ENCODE results near the gene CCDC146.
"Not testable (repeated sequence)": the region's sequence is repeated elsewhere in the genome, so short reads cannot be mapped to it uniquely, and the experiment has no call there.

Gene CCDC146

DNA sequence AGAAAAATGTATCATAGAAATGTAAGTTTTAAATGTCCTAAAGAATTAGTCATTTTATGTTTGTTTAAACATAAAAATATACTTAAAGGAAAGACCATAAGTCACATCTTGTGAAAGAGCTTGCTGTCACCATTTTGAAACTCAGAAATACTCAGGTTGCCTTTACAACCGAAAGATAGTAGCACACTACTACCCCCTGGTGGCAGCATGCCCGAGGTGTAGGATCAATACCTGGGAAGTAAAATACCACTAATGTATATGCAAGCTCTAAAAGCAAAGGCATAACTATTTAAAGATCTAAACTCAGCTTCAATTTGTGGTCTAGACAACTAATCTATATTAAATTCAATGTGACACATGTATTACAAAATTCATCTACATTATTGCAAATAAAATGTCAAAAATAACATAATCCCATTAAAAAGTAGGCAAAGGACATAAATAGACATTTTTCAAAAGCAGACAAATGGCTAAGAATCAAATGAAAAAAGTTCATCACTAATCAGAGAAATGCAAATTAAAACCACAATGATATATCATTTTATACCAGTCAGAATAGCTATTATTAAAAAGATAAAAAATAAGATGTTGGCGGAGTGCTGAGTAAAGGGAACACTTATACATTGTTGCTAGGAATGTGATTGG, 124.9 kb downstream of the CCDC146 start:
- peak; percentile 84 to 91 for DNase-seq

DNA sequence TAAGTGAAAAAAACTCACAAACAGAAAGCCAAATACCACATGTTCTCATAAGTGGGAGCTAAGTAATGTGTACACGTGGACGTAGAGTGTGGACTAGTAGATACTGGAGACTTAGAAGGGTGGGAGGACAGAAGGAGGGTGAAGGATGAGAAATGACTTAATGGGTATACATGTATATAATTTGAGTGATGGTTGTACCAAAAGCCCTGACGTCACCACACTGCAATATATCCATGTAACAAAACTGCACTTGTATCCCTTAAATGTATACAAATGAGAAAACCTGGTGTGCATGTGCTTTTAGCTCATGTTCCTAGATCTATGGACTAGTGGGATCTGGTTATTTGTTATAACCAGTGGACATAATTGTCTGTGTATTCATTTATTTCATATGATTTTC, 125.7 kb downstream of the CCDC146 start:
- DNase-seq, result no peak

DNA sequence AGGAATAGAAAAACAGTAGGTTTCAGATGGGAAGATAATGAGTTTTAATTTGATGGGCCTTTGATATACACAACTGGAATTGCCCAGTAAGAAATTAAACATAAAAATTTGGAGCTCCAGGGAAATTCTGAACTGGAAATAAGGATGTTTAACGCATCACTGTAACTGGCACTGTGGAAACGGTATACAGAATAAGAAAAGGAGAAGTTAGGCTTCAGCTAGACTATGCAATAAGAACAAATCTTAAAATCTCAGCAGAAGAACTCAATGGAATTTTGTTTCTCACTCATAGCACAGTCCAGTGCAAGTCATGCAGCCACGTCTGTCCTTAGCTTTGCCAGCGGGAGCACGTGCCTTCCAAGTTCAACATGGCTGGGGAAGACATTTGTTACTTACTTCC, 130.1 kb downstream of the CCDC146 start:
- DNase-seq, result no peak

DNA sequence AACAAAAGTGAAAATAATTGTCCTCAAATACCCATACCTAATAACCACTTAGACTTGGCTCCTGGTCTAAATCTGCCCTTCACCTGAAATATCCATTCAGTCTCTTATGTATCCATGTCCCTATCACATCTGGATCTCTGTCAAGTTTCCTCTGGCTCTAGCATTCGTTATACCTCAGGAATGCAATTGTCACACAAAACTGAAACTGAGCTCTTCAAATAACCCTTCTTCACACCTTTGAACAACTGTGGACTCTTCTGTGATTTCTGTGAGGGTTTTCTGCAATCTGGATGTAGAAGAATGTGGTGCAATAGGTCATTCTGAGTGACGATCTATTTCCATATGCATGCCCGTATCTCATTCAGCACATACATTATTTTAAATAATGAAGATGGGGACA, 130.7 kb downstream of the CCDC146 start:
- DNase-seq, result no peak

GRCh38 chr7:77254429-77254828, 132.0 kb downstream of the CCDC146 start:
- DNase-seq, result no peak

DNA sequence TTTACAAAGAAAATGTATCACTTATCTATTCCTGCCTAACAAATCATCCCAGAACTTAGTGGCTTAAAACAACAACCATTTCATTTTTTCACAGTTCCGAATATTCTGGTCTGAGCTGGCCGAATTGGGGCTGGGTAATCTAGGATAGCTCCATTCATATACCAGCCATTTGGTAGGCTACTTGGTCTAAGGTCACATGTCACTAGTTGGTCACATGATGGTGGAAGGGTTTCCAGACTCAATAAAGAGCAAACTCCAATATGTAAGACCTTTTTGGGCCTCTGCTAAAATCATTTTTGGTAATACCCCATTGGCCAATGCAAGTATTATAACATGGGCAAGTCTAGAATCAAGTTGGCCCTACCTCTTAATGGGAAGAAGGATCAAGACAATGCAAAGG, 132.5 kb downstream of the CCDC146 start:
- no peak for DNase-seq

DNA sequence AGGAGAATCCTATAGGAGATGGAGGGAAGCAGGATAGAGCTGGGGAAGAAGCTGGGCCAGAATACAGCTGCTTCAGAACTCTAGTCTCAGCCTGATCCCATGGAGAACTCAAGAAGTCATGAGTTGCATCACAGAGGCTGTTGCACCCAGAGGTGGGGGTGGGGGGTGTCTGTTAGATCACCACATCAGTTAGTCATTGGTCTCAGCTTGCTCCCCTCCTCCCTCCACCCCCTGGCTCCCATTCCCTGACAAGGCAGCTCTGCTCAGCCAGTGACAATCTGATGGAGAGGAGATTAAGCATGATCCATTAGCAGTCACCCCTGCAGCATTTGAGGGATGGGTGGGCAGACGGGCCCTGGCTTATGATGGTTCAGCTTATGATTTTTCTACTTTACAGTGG, 135.6 kb downstream of the CCDC146 start:
- DNase-seq, result no peak

GRCh38 chr7:77258593-77258992, 136.2 kb downstream of the CCDC146 start:
- DNase-seq, result no peak

DNA sequence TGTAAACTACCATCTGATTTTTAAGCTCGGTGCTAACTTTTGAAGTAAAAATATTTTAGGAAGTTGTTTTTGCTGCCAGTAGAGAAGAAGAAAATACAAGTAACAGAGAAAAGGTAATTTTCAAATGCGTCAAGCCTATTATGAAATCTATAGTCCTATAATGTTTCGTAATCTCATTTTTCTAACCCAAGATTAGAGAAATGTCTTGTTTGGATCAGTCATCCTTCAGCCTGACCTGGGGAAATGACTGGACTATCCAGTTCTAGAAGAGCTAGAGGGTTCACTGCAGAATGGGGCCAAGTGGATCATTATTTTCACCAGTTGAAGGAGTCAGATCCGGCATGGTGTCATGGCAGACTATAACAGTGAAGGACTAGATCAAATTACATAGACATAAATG, 139.9 kb downstream of the CCDC146 start:
- no peak for DNase-seq

DNA sequence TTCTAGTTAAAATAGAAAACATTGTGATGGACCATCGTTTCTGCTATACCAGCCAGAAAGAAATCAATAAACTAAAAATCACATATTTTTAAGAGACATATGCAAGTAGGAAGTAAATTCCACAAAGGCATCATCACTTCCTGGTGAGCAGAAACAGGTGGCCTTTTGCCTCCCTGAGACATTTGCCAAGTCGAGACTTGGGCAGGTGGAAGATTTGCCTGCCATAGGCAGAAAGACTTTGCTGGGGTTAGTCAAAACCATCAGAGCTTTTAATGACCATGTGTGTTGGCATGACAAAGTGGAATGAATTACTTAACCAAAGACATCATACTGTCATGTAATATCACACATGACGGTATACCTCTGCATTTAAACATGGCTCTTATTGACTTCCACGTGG, 143.3 kb downstream of the CCDC146 start:
- DNase-seq, result no peak

- no peak for DNase-seq
Observed at GRCh38 chr7:77266291-77266794, 143.9 kb downstream of the CCDC146 start.

DNA sequence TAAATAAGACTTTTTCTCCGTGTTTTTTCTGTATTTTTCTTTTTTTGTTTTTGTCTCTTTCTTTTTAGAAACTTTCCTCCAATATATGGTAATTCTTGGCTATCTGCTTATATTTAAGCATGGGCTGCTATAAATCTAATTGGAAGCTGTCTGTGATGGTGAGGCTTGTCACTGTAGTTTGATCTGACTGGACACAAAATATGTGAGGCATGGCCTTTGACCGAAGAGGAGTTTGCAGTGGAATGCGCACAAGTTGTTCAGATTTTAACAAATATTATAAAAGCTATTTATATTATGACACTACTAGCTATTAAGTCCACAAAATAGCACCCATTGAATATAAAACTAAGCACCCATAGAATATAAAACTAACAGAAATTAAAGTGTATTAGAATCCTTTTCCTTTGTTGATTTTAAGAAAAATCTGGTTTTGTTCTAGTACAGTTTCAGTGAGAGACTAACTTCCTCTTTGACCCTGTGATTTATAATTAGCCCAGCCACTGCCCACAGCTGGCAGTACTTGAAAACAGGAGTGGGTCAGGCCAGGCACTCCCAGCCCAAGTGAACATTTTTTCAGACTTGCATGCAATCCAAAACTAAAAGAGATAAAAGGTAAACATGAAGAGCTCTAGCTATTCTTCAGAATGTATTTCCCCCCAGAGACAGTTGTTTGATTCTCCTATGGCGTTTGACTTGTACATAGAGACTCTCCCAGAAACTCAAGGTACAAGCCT, 147.1 kb downstream of the CCDC146 start:
- DNase-seq, result no peak

DNA sequence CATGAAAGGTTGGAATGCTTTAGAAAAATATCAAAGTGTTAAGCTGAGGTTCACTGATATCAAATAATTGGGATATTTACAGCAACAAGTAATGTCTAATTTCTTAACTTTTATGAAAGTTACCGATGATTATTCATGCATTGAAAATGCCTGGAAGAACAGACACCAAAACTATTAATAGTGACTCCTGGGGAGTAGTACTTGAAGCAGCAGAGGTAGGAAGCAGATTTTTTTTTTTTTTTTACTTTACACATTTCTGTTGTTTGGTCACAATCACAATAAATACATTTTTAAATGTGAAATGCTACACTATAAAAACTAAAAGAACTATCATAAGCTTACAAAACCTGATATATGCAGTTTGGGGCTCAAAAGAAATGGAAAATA, 147.7 kb downstream of the CCDC146 start:
- no peak for DNase-seq

GRCh38 chr7:77271766-77272165, 149.4 kb downstream of the CCDC146 start:
- no peak for DNase-seq

DNA sequence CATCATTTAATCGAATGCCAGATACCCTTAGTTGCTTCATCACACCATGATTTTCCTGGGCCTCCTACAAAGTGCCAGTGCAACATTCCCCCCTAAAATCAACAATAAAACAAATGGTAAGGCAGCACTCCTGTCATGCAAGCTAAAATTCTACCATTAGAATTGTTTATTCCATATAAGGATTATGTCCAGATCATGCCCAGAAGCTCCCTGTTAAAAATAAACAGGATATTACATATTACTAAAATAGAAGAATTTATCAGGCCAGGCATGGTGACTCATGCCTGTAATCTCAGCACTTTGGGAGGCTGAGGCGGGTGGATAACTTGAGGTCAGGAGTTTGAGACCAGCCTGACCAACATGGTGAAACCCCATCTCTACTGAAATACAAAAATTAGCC, 153.2 kb downstream of the CCDC146 start:
- not testable (repeated sequence) for DNase-seq

- no peak for DNase-seq
Observed at GRCh38 chr7:77276120-77276519, 153.7 kb downstream of the CCDC146 start.

- no peak for DNase-seq
Observed at GRCh38 chr7:77281780-77282478, 159.5 kb downstream of the CCDC146 start.

- no peak for DNase-seq
Observed at GRCh38 chr7:77282897-77283296, 160.5 kb downstream of the CCDC146 start.

DNA sequence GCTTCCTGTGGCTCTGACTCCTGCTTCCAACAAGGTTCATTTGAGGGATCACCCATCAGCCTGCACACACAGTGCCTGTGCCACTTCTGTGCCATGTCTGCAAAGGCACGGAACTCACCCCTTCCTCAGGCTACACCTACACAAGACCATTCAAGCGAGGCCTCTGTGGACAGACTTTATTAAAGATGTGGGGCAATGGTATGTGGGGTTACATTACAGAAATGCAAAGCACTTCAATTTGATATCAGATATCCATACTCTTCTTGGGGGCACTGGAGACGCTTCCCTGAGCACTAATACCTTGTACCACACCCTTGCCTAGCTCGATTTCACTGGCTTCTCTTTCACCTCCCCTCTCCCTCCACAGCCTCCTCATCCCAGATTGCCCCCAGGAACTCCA, 161.6 kb downstream of the CCDC146 start:
- no peak for DNase-seq

GRCh38 chr7:77284616-77285015, 162.2 kb downstream of the CCDC146 start:
- no peak for DNase-seq

- no peak for DNase-seq
Observed at GRCh38 chr7:77288676-77289320, 166.4 kb downstream of the CCDC146 start.

DNA sequence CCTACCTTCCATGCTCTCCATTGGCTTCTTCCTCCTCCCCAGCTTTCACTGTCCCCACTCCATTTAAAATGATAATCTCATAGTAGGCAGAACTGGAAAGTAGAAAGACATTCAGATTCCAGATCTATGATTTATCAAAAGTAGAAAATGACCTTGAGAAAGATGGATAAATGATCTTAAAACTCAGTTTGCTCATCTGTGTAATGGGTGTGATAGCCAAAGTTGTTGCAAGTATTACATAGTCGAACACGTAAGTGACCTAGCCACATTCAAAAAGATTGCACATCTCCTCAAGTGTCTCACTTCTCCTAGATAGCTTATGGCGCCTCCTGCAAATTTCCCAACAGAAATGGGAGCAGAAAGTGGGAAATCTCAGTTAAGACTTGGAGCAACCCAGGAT, 167.0 kb downstream of the CCDC146 start:
- DNase-seq, result no peak

- no peak for DNase-seq
Observed at GRCh38 chr7:77290425-77290824, 168.0 kb downstream of the CCDC146 start.

- DNase-seq, result no peak
Observed at GRCh38 chr7:77293046-77293445, 170.6 kb downstream of the CCDC146 start.
